HEK293T (cell line): ENCODE measurements around the gene LNX1.

ENCODE experiments used
- ELF4 ChIP-seq: fragments of 450-650 bp; IDR thresholded peaks from 2 replicates; pipeline ENCODE4 v1.6.1; 2017; ENCODE audit warnings: antibody characterized with exemption
- SP1 ChIP-seq: fragments of 450-650 bp; IDR thresholded peaks from 2 replicates; pipeline ENCODE4 v1.6.1; 2017
- ZNF384 ChIP-seq: fragments of 450-650 bp; IDR thresholded peaks from 2 replicates; pipeline ENCODE4 v1.6.1; 2016

DNA sequence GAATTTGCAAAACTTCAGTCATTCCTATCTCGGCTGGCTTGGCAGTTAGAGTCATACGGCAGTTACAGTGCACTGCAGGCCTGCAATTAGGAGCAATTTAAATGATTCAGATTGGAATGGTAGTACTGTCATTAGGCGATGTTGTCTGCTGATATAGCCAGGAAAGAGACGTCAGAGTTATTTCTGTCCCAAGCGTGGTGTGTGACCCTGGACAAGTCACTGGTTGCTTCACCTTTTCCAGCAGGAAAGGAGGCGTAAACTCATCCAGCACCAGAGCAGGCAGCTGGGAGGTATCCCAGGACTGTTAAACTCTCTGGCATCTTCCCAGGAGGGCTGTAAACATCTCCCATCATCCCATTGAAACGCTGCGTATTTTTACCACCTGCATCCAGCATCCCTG, 836 bp upstream of the LNX1 start:
- no peak for TF ChIP-seq SP1
- TF ChIP-seq ZNF384 = no peak
- no peak for TF ChIP-seq ELF4
